HFF-Myc (cell line): ENCODE data around the gene TLE1.

Experiments used
- DNase-seq: peaks from one replicate; pipeline ENCODE4 v3.0.0-alpha.2; 2011; ENCODE audit warnings: low read depth; ENCODE audit errors: extremely low read depth
- H3K4me3 ChIP-seq: replicated peaks from 2 replicates; pipeline ENCODE4 v1.5.1; 2011; ENCODE audit warnings: low read depth, mild to moderate bottlenecking, control low read depth, low read length
- TF ChIP-seq, protein P1 (sequence below): IDR thresholded peaks from 2 replicates; pipeline ENCODE4 v1.5.1; 2012; ENCODE audit warnings: mild to moderate bottlenecking, low read depth, low read length, control low read depth; ENCODE audit errors: missing control alignments

TLE1 gene

DNA sequence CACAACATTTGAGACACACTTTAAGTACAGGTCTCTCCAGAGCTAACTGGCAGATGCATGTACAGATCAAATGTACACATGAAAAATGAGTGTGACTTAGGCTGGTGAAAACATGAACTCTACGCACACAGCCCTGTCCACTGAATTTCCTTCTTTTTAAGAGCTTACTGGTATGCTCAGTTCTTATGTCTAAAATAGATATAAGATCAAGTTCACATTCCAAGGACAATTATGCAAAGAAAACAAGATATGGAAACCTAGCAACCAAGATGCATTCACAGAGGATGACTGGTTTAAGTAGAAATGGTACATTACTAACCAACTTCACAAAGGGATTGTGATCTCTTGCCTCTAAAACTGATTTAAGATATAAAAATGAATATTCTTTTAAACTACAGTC lies 56.7 kb downstream of the TLE1 start:
- TF ChIP-seq, protein P1, sequence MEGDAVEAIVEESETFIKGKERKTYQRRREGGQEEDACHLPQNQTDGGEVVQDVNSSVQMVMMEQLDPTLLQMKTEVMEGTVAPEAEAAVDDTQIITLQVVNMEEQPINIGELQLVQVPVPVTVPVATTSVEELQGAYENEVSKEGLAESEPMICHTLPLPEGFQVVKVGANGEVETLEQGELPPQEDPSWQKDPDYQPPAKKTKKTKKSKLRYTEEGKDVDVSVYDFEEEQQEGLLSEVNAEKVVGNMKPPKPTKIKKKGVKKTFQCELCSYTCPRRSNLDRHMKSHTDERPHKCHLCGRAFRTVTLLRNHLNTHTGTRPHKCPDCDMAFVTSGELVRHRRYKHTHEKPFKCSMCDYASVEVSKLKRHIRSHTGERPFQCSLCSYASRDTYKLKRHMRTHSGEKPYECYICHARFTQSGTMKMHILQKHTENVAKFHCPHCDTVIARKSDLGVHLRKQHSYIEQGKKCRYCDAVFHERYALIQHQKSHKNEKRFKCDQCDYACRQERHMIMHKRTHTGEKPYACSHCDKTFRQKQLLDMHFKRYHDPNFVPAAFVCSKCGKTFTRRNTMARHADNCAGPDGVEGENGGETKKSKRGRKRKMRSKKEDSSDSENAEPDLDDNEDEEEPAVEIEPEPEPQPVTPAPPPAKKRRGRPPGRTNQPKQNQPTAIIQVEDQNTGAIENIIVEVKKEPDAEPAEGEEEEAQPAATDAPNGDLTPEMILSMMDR: no peak
- no peak for DNase-seq
- no peak overlapping the region for H3K4me3 ChIP-seq

DNA sequence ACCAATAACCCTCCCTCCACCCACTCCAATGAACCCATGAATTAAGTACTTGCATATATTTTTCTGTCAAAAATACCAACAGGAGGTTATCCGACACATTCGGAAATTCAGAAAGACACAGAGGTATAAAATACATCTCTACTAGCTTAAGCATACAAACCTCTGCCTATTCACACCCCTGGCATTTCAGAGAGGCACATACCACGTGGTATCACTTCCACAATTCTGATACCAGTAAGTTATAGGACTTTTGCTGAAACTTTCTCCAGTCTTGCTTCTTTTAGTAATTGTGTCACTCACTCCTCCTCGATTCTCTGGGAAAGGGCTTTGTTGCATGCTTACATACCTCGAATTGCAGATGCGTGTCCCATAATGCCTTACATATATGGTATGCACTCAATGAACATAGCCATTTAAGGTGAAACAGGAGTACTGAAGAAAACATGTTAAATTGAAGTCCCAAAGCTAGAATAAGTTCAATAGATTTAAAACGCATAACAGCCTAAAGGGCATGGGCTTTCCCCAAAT lies 58.1 kb downstream of the TLE1 start:
- H3K4me3 ChIP-seq: no peak overlapping the region
- TF ChIP-seq, protein P1: no peak
- DNase-seq: no peak

DNA sequence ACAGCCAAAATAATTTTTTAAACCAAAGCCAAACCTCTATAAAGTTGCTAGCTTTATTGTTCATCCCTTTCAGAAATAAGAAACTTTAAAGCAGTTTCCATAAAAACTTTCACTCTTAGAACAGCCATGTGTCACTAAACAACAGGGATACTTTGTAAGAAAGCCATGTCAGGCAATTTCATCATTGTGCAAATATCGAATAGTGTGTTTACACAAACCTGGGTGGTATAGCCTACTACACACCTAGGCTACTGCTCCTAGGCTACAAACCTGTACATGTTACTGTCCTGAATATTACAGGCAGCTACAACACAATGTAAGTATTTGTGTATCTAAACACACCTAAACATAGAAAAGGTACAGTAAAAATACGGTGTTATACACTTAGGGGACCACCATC lies 59.9 kb downstream of the TLE1 start:
- H3K4me3 ChIP-seq: no peak overlapping the region
- TF ChIP-seq, protein P1: no peak
- no peak for DNase-seq

DNA sequence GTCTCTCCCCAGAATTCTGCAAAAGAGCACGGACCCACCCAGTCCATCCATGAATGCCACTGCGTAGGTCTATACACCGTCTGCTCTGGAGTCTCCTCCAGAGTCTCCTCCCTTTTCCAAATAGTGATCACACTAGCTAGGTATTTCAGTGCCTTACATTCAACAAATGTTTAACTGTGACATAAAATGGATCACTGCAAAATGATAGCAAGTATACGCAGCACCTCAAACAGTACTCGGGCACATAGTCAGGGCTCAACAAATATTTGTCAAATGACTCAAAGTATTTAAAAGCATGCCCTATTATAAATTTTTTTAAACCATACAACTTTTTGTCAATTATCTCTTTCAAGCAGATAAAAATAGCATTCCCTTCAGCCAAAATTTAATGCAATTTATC lies 60.5 kb downstream of the TLE1 start:
- no peak overlapping the region for H3K4me3 ChIP-seq
- no peak for DNase-seq
- TF ChIP-seq, protein P1: no peak

DNA sequence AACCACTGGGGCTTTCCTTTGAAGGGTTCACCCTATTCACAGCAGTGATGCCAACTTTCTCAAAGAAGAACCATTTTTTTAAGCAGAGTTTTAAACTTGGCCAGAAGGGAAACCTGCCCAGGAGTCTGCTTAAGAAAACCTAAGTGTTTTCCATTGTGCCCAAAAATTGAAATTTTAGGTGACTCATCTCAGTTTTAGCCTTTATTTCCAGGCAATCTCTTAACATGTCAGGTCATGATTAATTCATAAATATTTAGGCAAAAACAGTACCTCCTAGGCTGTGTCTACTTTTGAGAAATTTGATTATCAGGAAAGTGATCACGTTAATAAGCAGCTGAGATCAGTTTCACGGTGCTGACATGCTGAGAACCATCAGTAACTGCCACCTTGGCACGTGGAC lies 61.9 kb downstream of the TLE1 start:
- no peak for DNase-seq
- TF ChIP-seq, protein P1: no peak
- H3K4me3 ChIP-seq: no peak overlapping the region

DNA sequence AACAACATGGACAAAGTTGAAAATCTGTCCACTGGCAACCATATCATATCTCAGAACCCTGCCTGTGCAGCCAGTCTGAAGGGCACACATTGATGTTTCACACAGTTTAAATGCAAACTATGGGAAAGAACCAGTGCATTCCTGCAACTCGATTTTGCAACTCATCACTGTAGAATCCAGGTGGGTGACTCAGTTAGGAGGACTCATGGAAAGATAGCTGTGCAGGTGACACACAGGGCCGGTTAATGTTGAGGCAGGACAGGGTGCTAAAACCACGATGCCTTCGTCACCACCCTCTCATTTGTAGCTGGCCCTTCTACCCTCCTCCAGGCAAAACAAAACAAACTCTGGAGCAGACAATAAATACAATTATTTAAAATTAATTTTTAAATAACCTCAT lies 62.8 kb downstream of the TLE1 start:
- no peak for DNase-seq
- TF ChIP-seq, protein P1: no peak
- no peak overlapping the region for H3K4me3 ChIP-seq

DNA sequence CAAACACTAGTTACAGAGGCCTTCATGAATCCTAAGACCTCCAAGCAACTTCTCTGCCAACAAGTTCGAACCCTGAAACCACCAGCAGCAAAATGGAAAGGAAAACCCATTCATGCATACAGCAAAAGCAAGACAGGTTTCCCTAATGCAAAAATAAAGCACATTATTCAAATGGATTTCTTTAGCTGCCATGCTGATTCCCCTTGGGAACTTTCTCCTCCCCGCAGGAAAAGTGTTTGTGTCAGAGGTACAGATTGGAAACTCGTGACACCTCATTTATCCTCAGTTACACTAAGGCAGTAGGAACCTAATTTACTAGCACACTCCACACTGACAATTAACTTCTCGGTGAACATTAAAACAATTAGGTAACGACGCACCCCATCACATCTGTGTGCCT lies 63.4 kb downstream of the TLE1 start:
- H3K4me3 ChIP-seq: no peak overlapping the region
- TF ChIP-seq, protein P1: no peak
- no peak for DNase-seq
